OCI-LY7 (cell line): Measurements from ENCODE around the gene MTHFSD. TPM values are rescaled to one million over a fixed set of nuclear protein-coding genes. Genes with fewer than 3 reads are reported as not detected.

Experiments
- BruUV-seq: library from RNA; stranded (reverse); fragments of 400-500 nt; replicated peaks from 2 replicates; lab custom pipeline; 2021; lab: Mats Ljungman, UMichigan
- CTCF ChIA-PET: fragments of 300-600 bp; sonication (Branson Sonifier 250); formaldehyde crosslinking; loops from one replicate; lab custom pipeline; 2022; ENCODE audit warnings: antibody characterized with exemption; ENCODE audit not compliant: unreplicated experiment; lab: Charles Lee
- POLR2A ChIA-PET: fragments of 300-600 bp; sonication (Branson Sonifier 250); formaldehyde crosslinking; loops from one replicate; lab custom pipeline; 2022; ENCODE audit warnings: antibody characterized with exemption; lab: Charles Lee
- DNase-seq: peaks from one replicate; pipeline ENCODE4 v3.0.0-alpha.2; 2015; ENCODE audit warnings: low spot score
- H2AFZ ChIP-seq: fragments of 200-600 bp; sonication (generic), shearing (Covaris generic); 2 replicates; pipeline ENCODE4 v1.6.1; 2014; ENCODE audit warnings: mild to moderate bottlenecking, antibody characterized with exemption, low read length, moderate library complexity
- H3K27ac ChIP-seq: fragments of 200-600 bp; sonication (generic); 2 replicates; pipeline ENCODE4 v1.5.1; 2014; ENCODE audit warnings: mixed run types, low read depth, mild to moderate bottlenecking, moderate library complexity, low read length, inconsistent platforms; ENCODE audit not compliant: poor library complexity, severe bottlenecking
- H3K36me3 ChIP-seq: fragments of 200-600 bp; sonication (generic); 2 replicates; pipeline ENCODE4 v1.6.1; 2014; ENCODE audit warnings: mild to moderate bottlenecking, antibody characterized with exemption, low read length, moderate library complexity, mixed read lengths; ENCODE audit not compliant: insufficient read depth
- H3K4me1 ChIP-seq: fragments of 200-600 bp; sonication (generic); 2 replicates; pipeline ENCODE4 v1.5.1; 2014; ENCODE audit warnings: mild to moderate bottlenecking, low read length; ENCODE audit not compliant: insufficient read depth, poor library complexity, severe bottlenecking
- H3K4me2 ChIP-seq: fragments of 200-600 bp; sonication (generic); 2 replicates; pipeline ENCODE4 v1.6.1; 2014; ENCODE audit warnings: mild to moderate bottlenecking, low read length
- H3K4me3 ChIP-seq: fragments of 200-600 bp; sonication (generic); 2 replicates; pipeline ENCODE4 v1.5.1; 2014; ENCODE audit warnings: mild to moderate bottlenecking, low read depth, low read length; ENCODE audit not compliant: poor library complexity, severe bottlenecking
- H3K79me2 ChIP-seq: fragments of 200-600 bp; sonication (generic); 2 replicates; pipeline ENCODE4 v1.6.1; 2016; ENCODE audit warnings: low read depth, mild to moderate bottlenecking, low read length, moderate library complexity, mixed read lengths; ENCODE audit not compliant: insufficient read depth
- H3K9me2 ChIP-seq: fragments of 200-600 bp; sonication (generic); 2 replicates; pipeline ENCODE4 v1.6.1; 2016; ENCODE audit warnings: mild to moderate bottlenecking, low read length, mixed read lengths; ENCODE audit not compliant: insufficient read depth
- H3K9me3 ChIP-seq: fragments of 200-600 bp; sonication (generic); 2 replicates; pipeline ENCODE4 v1.6.1; 2014; ENCODE audit warnings: mild to moderate bottlenecking, mixed run types, low read length, mixed read lengths
- H4K20me1 ChIP-seq: fragments of 200-600 bp; sonication (generic); 2 replicates; pipeline ENCODE4 v1.6.1; 2014; ENCODE audit warnings: mild to moderate bottlenecking, antibody characterized with exemption, low read length, moderate library complexity, mixed read lengths; ENCODE audit not compliant: insufficient read depth
- CTCF ChIP-seq: fragments of 200-600 bp; sonication (generic); conservative IDR thresholded peaks from 2 replicates; pipeline ENCODE4 v1.5.1; 2014; ENCODE audit warnings: mild to moderate bottlenecking, antibody characterized with exemption, low read length, moderate library complexity, mixed read lengths
- EZH2phosphoT487 ChIP-seq: fragments of 200-600 bp; sonication (generic); IDR thresholded peaks from 2 replicates; pipeline ENCODE4 v1.6.1; 2018; ENCODE audit warnings: low read depth, borderline replicate concordance, mild to moderate bottlenecking, mixed run types, antibody characterized with exemption, low read length, moderate library complexity, mixed read lengths
- intact Hi-C: fragments of 100-400 bp; cut with micrococcal nuclease; formaldehyde crosslinking; loops from one replicate; pipeline ENCODE4 v1.10.0; 2022; ENCODE audit not compliant: unreplicated experiment
- total RNA-seq, 2 experiments: library from RNA; depleted of rRNA in 1 of 2; stranded (reverse); fragments of >200 nt in 1 of 2; shearing (Covaris generic) in 1 of 2; gene quantifications; 2 replicates each; pipeline ENCODE4 v1.2.3, GENCODE V29; 2014 to 2022

Gene MTHFSD
- total RNA-seq, 2 experiments from 2014 or later, result 12.2 to 26.0 TPM

- H4K20me1 ChIP-seq, result no peaks in the 10 kb centered on the region
- no peaks in the 10 kb centered on the region for H3K79me2 ChIP-seq
- H2AFZ ChIP-seq, result no peak overlapping the region
- ChIA-PET CTCF (no interaction called here), POLR2A (no interaction called here)
- TF ChIP-seq EZH2phosphoT487 (no peak), CTCF (no peak)
- H3K4me2 ChIP-seq, result peak overlapping the region; percentile 68; the same call in 1 of the 2 replicates
- H3K4me1 ChIP-seq, result peaks cover 28% of the 10 kb centered on the region
- DNase-seq, result no peak
- intact Hi-C loops, result no loop called here
- H3K9me3 ChIP-seq, result no peaks in the 10 kb centered on the region
- no TSS peak for BruUV-seq
- no peak overlapping the region for H3K4me3 ChIP-seq
- no peaks in the 10 kb centered on the region for H3K36me3 ChIP-seq
- no peak overlapping the region for H3K27ac ChIP-seq
- no peaks in the 10 kb centered on the region for H3K9me2 ChIP-seq
Observed at GRCh38 chr16:86572041-86572521, 17.0 kb upstream of the MTHFSD start.

GRCh38 chr16:86571530-86571915 is 16.5 kb upstream of the MTHFSD start:
- DNase-seq, result no peak
- no TSS peak for BruUV-seq
- H3K4me1 ChIP-seq, result peaks cover 23% of the 10 kb centered on the region
- no peaks in the 10 kb centered on the region for H4K20me1 ChIP-seq
- no peak overlapping the region for H2AFZ ChIP-seq
- H3K4me2 ChIP-seq, result peak overlapping the region; percentile 68; the same call in 1 of the 2 replicates
- CTCF ChIA-PET, result no interaction called here
- TF ChIP-seq EZH2phosphoT487 (no peak), CTCF (no peak)
- no peaks in the 10 kb centered on the region for H3K9me2 ChIP-seq
- no peaks in the 10 kb centered on the region for H3K36me3 ChIP-seq
- H3K27ac ChIP-seq, result no peak overlapping the region
- no peaks in the 10 kb centered on the region for H3K9me3 ChIP-seq
- H3K4me3 ChIP-seq, result peak overlapping the region; percentile 48
- intact Hi-C loops, result no loop called here
- H3K79me2 ChIP-seq, result no peaks in the 10 kb centered on the region
- POLR2A ChIA-PET, result no interaction called here

DNA sequence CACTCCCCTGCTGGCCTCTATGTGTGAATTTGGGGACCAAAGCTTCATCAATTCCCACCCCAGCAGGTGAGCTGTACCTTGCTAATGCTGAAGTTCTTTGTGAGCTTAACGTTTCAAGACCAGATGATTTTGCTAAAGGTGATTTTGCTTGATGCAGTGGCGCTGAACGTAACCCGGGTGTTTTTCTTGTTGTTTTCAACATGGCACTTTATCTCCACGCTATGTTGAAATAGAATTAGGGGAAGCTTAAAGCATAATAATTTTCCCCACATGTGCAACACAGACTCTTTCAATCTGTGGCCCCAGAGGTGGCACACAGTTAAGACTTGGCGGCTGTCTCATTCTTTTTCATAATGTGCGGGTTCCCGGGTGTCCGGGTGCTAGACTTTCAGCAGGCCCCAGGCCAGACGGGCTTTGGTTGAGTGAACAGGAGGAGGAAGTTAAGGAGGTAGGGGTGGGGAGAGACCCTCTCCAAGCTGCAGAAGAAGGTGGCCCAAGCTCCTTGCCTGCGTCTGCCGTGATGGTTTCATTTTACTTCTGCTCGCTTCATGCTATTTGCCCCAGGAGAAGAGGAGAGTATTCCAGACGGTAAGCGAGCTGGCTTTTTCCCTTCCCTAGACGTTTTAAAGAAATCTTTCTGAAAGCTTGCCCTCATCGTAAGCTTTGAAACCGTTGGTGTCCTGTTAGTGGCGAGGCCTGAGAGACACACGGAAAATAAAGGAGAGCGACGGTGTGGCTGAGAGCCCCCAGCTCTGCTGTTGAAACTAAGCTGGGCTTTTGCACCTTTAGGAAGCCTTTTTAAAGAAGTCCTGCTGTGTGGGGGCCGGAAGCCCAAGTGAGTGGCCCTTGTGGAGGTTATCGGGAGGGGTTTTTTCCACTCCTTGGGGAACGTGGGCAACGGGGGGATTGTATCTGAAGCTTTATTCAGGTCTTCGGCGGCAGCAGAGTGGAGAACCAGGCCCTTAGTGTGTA is 15.8 kb upstream of the MTHFSD start:
- intact Hi-C loops, result no loop called here
- H3K9me2 ChIP-seq, result no peaks in the 10 kb centered on the region
- H3K4me3 ChIP-seq, result peak overlapping the region; percentile 48
- H4K20me1 ChIP-seq, result no peaks in the 10 kb centered on the region
- H2AFZ ChIP-seq, result peak overlapping the region; percentile 24; the same call in 1 of the 2 replicates
- peak overlapping the region; percentile 68 for H3K4me2 ChIP-seq
- no peaks in the 10 kb centered on the region for H3K9me3 ChIP-seq
- no peaks in the 10 kb centered on the region for H3K79me2 ChIP-seq
- BruUV-seq, result no TSS peak
- ChIA-PET POLR2A (no interaction called here), CTCF (interaction anchor here (0.6 kb wide), 1 partner anchor 1542 kb away, joined by 3 read pairs; no protein-coding TSS in a partner anchor)
- no peaks in the 10 kb centered on the region for H3K36me3 ChIP-seq
- peaks cover 20% of the 10 kb centered on the region for H3K4me1 ChIP-seq
- TF ChIP-seq CTCF (no peak), EZH2phosphoT487 (no peak)
- DNase-seq, result peak; percentile 60
- H3K27ac ChIP-seq, result peak overlapping the region; percentile 34
